ENCODE measurements around the gene RNF157. TPM values are rescaled to one million over a fixed set of nuclear protein-coding genes. Genes with fewer than 3 reads are reported as not detected.

RNF157 gene
- total and polyA plus RNA-seq, 2 of the 13 experiments (the other 11 are each of a cell fraction or from before 2014, with no cell fraction given): 0.44 to 1.5 TPM

DNA sequence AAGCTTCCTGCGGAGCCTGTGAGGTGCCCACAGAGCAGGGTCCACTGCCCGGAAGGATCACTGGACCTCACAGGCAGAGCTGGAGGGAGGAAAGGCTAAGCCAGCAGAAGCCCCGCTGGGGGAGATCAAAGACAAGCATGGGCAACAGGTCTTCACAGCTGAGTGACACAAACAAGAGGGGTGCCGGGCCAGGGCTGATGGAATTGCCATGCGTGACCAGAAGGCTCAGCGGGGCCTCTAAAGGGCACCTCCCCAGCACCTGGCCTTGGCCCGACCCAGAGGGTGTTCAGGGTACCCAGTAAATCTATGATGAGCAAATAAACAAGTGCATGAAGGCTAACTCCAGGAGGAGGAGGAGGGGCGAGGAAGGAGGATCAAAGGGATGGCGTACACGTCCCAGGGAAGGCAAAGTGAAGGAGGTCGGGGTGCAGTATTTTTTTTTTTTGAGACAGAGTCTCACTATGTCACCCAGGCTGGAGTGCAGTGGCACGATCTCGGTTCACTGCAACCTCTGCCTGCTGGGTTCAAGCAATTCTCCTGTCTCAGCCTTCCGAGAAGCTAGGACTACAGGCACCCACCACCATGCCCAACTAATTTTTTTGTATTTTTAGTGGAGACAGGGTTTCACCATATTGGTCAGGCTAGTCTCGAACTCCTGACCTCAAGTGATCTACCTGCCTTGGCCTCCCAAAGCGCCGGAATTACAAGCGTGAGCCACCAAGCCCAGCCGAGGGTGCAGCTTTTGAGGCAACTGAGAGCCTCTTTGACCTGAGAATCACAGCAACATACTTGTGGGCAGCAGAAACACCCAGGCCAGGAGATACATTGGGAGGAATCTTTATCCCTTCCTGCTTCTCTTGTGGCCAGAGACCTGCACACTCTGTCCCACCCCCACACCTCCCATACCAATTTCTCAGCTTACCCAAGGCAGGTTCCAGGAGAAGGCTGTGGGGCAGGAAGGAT lies 120.6 kb downstream of the RNF157 start (continued):
- TF ChIP-seq ZSCAN31 (CRISPR knock-in tag; IDR thresholded peaks at IDR 0.05; ENCODE audit: low read depth) (no peak; the same call in 1 of the 2 replicates), MEIS2 (CRISPR knock-in tag; IDR thresholded peaks at IDR 0.05) (no peak), SMARCC2 (IDR thresholded peaks at IDR 0.05) (no peak), ATM (IDR thresholded peaks at IDR 0.05; ENCODE audit: borderline replicate concordance) (no peak), GZF1 (CRISPR knock-in tag; IDR thresholded peaks at IDR 0.05) (no peak), POLR2G (IDR thresholded peaks at IDR 0.05; ENCODE audit: low read depth, low read length) (no peak), PHF20 (CRISPR knock-in tag; IDR thresholded peaks at IDR 0.05) (no peak), ZNF232 (CRISPR knock-in tag; IDR thresholded peaks at IDR 0.05; ENCODE audit: borderline replicate concordance) (no peak), NR1H2 (CRISPR knock-in tag; IDR thresholded peaks at IDR 0.05; ENCODE audit: borderline replicate concordance, low read depth) (no peak), MED8 (CRISPR knock-in tag; IDR thresholded peaks at IDR 0.05; ENCODE audit: insufficient replicate concordance) (no peak), GABPA (IDR thresholded peaks at IDR 0.05; ENCODE audit: low read depth, low read length) (no peak), GABPA (CRISPR knock-in tag; IDR thresholded peaks at IDR 0.05; ENCODE audit: low read depth) (0 out of 2 replicates have a peak, but pooled peaks have one; percentile 7), BHLHE40 (IDR thresholded peaks at IDR 0.05; ENCODE audit: low read length) (no peak), ZNF619 (CRISPR knock-in tag; IDR thresholded peaks at IDR 0.05) (no peak), NFKBIZ (CRISPR knock-in tag; IDR thresholded peaks at IDR 0.05) (no peak; the same call in 1 of the 2 replicates), SOX13 (IDR thresholded peaks at IDR 0.05) (peak; percentile 59), SOX13 (CRISPR knock-in tag; conservative IDR thresholded peaks at IDR 0.05 in 1 of 2, IDR thresholded peaks at IDR 0.05 in 1 of 2) (peak in 1 of 2 experiments; percentile 62; a peak in 1 of 4 replicates), ZBTB1 (CRISPR knock-in tag; IDR thresholded peaks at IDR 0.05; ENCODE audit: borderline replicate concordance) (no peak), RBFOX2 (IDR thresholded peaks at IDR 0.05; ENCODE audit: low read depth, low read length) (no peak), ZNF180 (CRISPR knock-in tag; IDR thresholded peaks at IDR 0.05; ENCODE audit: borderline replicate concordance, low read depth) (no peak)
- TF ChIP-seq, protein P1, sequence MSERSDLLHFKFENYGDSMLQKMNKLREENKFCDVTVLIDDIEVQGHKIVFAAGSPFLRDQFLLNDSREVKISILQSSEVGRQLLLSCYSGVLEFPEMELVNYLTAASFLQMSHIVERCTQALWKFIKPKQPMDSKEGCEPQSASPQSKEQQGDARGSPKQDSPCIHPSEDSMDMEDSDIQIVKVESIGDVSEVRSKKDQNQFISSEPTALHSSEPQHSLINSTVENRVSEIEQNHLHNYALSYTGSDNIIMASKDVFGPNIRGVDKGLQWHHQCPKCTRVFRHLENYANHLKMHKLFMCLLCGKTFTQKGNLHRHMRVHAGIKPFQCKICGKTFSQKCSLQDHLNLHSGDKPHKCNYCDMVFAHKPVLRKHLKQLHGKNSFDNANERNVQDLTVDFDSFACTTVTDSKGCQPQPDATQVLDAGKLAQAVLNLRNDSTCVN (CRISPR knock-in tag; IDR thresholded peaks at IDR 0.05; ENCODE audit: borderline replicate concordance): peak; percentile 18; the same call in 1 of the 2 replicates
- TF ChIP-seq, protein P2, sequence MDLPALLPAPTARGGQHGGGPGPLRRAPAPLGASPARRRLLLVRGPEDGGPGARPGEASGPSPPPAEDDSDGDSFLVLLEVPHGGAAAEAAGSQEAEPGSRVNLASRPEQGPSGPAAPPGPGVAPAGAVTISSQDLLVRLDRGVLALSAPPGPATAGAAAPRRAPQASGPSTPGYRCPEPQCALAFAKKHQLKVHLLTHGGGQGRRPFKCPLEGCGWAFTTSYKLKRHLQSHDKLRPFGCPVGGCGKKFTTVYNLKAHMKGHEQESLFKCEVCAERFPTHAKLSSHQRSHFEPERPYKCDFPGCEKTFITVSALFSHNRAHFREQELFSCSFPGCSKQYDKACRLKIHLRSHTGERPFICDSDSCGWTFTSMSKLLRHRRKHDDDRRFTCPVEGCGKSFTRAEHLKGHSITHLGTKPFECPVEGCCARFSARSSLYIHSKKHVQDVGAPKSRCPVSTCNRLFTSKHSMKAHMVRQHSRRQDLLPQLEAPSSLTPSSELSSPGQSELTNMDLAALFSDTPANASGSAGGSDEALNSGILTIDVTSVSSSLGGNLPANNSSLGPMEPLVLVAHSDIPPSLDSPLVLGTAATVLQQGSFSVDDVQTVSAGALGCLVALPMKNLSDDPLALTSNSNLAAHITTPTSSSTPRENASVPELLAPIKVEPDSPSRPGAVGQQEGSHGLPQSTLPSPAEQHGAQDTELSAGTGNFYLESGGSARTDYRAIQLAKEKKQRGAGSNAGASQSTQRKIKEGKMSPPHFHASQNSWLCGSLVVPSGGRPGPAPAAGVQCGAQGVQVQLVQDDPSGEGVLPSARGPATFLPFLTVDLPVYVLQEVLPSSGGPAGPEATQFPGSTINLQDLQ (CRISPR knock-in tag; IDR thresholded peaks at IDR 0.05): no peak
- TF ChIP-seq, protein P3, sequence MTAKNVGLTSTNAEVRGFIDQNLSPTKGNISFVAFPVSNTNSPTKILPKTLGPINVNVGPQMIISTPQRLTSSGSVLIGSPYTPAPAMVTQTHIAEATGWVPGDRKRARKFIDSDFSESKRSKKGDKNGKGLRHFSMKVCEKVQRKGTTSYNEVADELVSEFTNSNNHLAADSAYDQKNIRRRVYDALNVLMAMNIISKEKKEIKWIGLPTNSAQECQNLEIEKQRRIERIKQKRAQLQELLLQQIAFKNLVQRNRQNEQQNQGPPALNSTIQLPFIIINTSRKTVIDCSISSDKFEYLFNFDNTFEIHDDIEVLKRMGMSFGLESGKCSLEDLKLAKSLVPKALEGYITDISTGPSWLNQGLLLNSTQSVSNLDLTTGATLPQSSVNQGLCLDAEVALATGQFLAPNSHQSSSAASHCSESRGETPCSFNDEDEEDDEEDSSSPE (CRISPR knock-in tag; IDR thresholded peaks at IDR 0.05): no peak
- TF ChIP-seq, protein P4, sequence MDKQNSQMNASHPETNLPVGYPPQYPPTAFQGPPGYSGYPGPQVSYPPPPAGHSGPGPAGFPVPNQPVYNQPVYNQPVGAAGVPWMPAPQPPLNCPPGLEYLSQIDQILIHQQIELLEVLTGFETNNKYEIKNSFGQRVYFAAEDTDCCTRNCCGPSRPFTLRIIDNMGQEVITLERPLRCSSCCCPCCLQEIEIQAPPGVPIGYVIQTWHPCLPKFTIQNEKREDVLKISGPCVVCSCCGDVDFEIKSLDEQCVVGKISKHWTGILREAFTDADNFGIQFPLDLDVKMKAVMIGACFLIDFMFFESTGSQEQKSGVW (CRISPR knock-in tag; IDR thresholded peaks at IDR 0.05; ENCODE audit: borderline replicate concordance): no peak
